ENCODE results near the gene PAXX.

PAXX gene, protein sequence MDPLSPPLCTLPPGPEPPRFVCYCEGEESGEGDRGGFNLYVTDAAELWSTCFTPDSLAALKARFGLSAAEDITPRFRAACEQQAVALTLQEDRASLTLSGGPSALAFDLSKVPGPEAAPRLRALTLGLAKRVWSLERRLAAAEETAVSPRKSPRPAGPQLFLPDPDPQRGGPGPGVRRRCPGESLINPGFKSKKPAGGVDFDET

DNA sequence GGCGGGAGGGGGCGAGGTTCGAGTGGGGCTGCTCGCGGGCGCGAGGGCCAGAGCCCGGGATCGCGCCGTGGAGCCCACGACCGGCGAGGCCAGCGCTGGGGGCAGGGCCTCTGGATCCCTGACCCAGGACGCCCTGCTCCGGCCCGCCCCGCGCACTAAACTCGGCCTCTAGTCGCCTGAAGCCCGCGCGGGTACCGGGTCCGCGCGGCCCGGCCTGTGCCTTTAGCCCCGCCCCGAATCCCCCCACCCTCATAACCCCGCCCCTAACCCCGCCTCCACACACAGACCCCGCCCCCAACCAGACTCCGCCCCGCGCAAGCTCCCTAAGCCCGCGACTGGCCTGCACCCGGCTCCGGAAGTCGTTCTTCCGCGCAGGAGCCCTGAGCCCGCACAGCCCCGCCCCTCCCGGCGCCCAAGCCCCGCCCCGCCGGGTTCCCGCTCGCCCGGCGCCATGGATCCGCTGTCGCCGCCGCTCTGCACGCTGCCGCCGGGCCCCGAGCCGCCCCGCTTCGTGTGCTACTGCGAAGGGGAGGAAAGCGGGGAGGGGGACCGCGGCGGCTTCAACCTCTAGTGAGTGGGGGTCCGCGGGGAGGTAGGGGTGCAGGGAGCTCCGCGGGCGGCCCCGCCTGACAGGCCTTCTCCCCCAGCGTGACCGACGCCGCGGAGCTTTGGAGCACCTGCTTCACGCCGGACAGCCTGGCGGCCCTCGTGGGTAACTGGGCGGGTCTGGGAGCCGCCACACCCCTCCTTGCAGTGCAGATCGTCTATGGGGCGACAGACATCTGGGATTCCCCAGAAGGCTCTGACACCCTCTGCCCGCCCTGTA, at the start of gene PAXX:
Gene PAXX, plus strand, starts transcription at position 430 of the 826 bp plus-strand sequence. Its CDS starts 22 bp downstream, at position 452.
- DNase-seq: peak; percentile 76

DNA sequence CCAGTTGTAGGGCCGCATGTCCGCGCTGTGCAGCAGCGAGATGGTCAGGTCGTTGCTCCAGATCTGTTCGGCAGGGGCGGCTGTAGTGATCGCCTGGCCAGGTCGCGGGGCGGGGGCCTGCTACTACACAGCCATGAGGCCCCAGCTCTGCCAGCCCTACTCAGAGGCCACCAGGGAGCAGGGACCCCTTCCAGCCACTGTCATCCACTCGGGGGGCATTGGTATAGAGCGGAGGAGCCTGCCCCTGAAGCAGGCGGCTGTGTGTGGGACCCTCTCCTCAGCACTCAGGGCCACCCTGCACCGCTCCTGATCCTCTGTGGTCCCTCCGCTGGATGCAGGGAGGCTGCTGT, 49.4 kb upstream of the PAXX start:
- DNase-seq: no peak

DNA sequence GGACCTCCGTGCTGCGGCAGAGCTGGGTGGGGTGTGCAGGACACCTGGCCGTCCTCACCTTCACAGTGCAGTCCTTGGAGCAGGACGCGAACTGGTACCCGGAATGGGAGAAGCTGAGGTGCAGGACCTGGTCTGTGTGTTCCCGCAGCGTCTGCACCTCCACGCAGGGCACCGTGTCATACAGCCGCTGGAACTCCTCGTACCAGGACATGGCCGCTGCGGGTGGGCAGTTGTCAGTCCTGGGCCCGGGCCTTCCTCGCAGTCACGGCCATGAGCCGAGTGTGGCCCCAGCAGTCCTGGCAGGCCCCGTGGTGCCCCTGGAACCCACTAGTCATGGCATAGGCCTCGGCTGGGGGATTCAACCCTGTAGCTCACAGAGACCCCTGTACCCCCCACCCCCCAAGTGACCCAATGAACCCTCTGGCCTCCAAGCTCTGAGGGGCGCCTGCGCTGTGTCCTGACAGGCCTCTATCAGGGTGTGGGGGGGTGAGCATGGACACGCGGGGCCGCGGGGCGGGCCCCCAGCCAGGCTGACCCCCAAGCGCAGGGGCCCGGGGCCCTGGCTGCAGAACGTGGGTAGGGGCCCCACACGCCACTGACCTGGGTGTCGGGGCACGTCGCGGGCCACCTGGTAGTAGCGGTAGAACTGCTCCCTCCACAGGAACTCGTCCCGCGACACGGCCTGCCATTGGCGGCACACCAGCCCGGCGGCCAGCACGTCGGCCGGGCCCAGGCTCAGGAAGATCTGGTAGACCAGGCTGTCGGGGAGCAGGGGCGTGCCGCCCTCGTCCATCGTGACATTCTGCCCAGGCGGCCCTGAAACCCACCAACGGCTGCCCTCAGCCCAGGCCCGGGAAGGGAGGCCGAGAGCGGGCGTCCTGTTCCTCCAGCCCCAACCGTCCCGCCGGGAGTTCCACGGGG, 48.7 kb upstream of the PAXX start:
- DNase-seq: no peak

DNA sequence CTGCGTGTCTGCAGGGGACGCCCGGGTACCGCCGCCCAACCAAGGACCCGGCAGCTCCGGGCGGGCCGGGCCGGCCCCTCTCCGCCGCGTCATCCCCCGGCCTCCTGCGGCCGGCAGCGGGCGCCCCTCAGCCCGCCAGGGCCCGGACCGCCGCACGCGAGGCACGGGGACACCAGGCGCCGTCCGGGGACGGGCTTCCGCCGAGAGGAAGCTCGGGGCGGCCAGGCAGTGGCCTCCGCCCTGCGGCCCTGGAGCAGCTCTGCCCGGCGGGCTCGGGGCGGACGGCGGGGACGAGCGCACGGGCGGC, 48.1 kb upstream of the PAXX start:
- peak; percentile 61 for DNase-seq

DNA sequence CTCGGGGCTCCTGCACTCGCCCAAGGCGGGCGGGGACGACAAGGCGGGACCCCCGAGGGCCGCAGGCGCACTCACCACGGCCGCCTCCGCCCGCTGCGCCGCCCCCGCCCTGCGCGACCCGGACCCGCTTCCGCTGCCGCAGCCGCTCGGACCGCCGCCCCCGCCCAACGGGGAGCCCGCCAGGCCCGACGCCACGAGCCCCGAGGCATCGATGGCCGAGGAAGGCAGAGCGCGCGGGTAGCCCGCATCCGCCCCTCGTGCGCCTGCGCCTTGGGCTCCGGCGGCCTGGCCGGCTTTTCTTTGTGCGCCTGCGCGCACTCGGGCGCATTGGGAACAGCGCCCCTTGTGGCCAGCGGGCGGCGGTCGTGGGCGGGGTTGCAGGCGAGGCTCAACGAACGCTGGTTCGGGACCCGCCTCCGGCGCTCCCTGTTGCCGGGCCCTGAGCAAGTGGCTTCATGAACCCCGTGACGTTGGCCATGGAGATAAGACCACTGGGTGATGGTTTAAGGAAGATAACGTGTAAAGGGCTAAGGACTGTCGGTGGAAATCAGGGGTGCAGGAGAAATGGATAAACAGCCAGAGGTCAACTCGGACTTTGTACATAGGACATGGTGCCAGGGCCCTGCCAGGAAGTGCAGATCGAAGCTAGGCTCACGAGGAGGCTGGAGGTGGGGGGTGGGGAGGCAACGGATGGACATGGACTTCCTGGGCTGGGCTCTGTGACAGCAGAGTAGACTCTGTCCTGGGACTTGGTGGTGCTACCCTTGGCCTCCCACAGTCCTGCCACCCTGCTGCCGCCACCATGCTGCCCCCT, 47.5 kb upstream of the PAXX start, which contains the start of the genes C8G and FBXW5:
Gene C8G, plus strand, starts transcription at position 725 of the 814 bp plus-strand sequence. Its CDS starts 78 bp downstream, at position 803.
Gene FBXW5, minus strand, starts transcription at position 220 of the 814 bp plus-strand sequence. CDS start 655 bp downstream, outside the sequence.
- DNase-seq: peak; percentile 87

DNA sequence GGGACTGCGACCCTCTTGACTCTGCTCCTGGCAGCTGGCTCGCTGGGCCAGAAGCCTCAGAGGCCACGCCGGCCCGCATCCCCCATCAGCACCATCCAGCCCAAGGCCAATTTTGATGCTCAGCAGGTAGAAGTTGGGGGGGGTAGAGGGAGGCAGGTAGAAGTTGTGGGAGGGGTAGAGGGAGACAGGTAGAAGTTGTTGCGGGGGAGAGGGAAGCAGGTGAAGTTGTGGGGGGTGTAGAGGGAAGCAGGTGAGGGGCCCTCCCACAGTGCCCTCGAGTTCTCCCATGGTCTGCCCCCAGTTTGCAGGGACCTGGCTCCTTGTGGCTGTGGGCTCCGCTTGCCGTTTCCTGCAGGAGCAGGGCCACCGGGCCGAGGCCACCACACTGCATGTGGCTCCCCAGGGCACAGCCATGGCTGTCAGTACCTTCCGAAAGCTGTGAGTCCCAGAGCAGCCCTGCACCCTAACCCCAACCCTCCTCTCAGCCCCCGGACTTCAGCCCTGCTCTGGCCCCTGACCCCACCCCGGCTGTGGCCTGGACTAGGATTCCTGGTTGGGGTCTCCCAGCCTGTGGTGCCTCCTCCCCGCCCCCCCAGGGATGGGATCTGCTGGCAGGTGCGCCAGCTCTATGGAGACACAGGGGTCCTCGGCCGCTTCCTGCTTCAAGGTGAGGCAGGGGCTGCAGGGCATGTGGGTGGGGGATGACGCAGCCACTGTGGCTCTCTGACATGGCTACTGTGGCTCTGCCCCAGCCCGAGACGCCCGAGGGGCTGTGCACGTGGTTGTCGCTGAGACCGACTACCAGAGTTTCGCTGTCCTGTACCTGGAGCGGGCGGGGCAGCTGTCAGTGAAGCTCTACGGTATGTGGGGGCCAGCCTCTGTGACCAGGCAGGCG, 46.6 kb upstream of the PAXX start:
- no peak for DNase-seq

DNA sequence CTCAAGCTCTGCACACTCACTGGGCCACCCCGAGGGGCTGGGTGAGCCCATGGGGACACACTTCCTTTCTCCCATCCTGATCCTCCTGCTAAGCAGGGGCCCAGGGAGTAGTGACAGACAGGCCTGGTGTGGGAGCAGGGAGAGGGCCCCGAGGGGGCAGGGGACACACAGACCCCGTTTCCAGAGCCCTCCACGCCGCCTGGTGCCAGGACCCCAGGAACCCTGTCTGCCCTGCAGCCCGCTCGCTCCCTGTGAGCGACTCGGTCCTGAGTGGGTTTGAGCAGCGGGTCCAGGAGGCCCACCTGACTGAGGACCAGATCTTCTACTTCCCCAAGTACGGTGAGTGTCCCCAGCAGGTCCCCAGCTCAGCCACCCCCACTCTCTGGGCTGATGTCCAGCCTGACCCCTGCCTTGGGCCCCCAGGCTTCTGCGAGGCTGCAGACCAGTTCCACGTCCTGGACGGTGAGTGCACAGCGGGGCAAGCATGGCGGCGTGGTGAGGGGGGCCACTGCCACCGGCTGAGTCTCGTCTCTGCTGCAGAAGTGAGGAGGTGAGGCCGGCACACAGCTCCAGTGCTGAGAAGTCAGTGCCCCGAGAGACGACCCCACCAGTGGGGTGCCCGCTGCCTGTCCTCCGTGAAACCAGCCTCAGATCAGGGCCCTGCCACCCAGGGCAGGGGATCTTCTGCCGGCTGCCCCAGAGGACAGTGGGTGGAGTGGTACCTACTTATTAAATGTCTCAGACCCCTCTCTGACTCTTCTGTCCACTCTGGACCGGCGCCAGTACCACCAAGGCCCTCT, 45.8 kb upstream of the PAXX start:
- DNase-seq: no peak

DNA sequence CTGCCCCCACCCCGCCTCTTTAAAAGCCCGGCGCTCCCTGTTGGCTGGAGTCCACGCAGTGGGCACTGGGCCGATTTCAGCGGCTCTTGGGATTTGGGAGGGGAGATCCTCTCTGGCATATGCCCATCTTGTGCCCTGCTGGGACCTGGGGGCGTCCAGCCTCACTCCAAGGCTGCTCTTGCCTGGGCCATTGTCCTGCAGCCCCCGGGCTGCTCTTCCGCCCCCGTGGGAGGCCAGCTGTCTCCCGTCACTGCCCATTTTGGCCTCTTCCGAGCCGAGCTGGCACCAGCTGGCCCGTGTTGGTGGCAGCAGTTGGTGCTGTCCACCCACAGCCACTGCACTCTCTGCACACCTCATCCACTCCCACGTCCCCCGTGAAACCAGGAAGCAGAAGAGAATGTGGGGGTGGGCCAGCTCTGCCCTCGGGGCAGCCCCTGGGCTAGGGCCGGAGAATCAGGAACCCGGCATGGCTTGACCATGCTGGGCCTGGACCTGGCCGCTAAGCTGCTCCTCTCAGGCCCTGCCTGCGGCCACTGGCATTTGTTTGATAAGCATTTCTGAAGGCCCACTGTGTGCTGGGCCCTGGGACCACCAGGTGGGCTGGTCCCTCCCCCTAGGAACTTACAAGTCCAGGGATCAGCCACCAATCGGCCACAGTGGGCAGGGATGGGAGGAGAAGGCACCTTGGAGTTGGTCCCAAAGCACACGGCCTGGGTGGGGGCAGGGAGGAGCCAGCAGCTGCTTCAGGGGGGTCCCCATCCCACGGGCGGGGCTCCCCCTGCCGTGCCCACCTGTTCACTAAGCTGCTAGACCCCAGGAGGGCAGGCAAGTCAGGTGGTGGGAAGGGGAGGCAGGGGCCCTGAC, 45.0 kb upstream of the PAXX start:
- no peak for DNase-seq

DNA sequence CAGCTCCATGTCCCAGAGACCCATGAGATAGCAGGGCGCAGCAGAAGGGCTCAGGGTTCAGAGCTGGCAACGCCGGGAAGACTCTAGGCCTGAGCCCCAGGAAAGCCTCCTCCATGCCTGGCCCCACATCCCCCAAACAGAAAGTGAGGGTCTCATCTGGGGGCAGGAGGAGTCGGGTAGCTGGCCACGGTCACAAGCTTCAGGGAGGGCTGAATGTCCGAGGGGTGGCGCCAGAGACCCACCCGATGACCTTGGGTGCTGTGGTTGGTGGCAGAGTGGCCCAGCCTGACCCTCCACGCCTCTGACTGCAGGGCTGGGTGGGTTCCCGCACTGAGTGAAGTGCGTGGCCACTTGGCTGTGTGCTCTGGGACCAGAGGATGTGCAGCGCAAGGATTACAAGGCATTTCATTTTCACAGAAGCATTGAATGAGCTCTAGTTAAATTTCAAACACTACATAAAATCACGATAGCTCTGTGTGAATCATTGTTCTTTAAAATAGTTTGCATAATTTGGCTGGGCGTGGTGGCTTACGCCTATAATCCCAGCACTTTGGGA, 44.2 kb upstream of the PAXX start:
- no peak for DNase-seq

DNA sequence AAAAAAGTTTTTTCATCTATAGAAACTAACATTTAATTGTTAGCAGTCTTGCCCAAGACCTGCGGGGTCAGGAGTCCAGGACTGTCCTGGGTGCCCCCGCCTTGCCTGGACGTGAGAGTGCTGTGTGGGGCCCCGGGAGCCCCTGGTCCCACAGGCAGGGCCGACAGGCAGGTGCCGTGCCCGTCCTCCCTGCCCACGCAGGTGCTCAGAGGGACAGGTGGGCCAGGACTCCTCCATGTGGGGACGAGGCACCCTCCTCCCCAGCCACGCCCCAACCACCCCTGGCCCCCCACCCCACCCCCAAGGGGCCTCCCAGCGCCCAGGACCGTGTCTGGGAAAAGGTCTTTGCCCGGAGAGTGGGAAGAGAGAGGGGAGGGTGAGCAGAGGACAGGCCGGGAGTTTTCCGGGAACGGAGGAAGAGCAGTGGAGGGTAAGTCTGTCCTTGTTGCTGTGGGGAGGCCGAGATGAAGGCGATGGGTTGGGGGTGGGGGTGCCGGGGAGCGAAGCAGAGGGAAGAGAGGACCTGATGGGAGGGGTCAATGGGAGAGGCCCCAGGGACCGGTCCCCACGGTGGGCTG, 42.9 kb upstream of the PAXX start:
- no peak for DNase-seq

DNA sequence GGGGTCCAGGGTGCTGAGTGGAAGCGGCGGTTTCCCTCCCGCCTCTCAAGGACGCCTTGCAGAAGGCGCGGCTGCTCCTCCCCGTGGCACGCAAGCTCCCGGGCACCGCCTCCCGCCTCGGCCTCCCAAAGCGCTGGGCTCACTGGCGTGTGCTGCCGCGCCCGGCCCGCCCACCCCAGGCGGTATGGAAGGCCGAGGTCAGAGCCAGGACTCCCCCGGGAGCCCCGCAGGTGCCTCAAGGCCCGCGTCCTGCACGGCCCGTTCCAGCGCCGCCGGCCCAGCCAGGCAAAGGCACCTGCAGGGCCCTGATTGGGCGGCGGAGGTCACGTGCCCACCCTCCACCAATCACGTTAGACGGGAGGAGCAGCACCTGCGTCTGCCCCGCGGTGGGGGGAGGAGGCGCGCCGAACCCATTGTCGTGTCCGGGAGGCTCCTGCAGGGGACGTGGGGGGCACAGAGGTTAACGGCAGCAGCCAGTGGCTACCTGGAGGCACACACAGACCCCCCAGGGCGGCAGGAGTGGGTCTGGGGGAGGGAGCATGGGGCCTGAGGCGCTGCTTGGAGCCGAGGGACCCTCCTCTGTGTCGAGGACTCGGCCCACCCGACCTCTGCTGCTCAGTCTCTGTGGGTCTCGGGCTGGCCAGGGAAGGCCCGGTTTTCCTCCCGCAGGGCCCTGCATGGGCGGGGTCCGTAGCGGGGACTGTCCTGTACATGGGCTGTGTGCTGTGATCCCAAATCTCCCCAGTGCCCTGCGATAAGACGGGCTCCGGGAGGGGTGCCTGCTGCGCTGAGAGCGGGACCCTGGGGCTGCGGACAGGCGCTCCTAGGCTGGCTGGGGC, 42.2 kb upstream of the PAXX start:
- peak; percentile 57 for DNase-seq

DNA sequence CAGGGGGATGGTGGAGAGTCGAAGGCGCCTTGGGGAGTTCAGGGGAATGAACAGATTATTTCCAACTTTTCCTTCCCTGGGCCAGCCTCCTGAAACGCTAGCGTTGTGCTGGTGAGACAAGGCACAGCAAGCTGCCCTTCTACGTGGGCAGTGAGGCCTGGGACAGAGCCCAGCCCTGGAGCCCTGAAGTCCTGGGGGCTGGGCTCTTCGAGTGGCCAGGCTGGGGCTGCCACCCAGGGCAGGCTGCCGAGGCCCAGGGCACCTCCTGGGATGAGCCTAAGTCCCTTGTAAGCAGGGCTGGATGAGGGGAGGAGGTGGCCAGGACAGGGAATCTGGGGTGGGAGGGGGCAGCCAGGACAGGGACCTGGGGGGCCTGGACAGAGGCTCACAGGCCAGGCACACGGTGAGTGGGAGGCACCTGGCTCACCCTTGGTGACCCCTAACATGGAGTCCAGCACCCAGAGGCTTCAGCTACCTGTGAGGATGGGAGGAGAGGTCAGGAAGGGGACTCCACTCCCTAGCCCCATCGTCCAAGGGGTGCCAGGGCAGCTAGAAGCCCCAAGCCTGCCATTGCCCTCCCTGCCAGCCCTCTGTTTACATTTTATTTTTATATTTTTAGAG, 41.5 kb upstream of the PAXX start:
- DNase-seq: no peak

DNA sequence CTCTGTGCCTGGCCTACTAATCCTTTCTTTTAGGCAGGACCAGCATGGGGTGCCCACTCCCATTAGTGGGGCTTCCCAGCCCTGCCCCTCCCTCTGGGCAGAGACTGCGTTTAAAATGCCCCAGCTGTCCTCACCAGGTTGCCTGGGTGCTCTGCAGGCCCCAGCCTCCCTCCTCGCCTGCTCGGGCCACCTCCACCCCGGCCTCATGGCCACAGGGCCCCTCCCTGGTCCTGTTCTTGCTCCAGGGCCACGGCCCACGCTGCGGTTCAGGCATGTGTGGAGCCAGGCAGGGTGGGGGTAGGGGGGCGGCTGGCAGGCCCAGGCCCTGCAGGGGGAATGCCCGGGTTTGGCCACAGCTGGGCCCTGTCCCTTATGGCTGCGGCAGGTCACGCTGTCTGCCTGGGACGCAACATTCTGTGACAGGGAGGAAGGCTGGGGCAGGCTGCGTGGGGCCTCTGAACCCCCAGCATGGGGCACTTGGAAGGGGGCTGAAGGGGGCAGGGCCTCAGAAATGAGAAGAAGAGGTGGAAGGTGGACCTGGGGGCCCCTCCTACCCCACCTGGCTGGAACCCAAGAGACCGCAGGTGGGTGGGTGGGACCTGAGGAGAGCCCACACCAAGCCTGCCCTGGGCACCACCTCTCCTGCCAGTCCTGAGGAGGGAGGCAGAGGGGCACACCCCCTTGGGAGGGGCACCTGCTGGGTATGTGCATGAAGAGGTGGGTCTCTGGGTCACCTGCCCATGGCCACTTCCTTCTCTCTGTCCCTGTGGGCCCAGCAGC, 40.5 kb upstream of the PAXX start, which contains the start of gene LCN12:
Gene LCN12, plus strand, starts transcription at position 733 of the 780 bp plus-strand sequence. CDS start 55 bp downstream, outside the sequence.
- no peak for DNase-seq

DNA sequence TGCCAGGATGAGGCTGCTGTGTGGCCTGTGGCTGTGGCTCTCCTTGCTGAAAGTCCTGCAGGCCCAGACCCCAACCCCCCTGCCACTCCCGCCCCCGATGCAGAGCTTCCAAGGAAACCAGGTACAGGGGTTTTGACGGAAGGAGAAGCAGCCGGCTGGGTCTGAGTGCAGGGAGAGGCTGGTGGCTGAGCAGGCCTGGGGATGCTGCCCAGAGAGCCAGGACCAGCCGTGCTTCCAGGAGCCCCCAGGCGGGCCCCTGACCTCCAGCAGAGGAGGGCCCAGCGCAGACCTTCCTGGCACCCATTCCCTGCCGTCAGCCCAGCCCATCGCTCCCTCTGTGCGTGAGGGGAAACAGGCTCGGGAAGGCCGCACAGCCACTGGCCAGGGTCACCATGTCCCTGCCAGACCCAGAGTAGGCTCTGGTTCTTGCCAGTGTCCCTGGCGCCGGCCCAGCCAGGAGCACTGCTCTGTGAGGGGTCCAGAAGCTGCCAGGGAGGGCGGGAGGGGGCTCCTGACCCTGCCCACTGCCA, 39.8 kb upstream of the PAXX start:
- DNase-seq: no peak

DNA sequence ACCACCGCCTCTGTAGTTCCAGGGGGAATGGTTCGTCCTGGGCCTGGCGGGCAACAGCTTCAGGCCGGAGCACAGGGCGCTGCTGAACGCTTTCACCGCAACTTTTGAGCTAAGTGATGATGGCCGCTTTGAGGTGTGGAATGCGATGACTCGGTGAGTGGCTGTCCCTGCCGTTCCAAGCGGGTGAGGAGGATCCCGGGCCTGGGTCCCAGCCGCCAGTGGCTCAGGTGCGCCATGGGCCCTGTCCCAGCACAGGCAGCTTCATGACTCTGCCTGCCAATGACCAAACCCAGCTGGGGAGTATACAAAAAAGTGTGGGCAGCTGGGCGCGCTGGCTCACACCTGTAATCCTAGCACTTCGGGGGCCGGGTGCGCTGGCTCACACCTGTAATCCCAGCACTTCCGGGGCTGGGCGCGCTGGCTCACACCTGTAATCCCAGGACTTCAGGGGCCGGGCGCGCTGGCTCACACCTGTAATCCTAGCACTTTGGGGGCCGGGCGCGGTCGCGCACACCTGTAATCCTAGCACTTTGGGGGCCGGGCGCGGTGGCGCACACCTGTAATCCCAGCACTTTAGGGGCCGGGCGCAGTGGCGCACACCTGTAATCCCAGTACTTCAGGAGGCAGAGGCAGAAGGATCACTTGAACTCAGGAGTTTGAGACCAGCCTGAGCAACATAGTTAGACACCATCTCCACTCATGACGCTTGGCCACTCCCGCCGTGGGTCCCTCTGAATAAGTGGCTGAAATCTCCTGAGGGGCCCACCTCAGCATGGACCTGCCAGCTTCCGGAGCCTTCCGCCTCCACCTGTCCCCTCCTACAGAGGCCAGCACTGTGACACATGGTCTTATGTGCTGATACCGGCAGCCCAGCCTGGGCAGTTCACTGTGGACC, 39.1 kb upstream of the PAXX start:
- no peak for DNase-seq
